ENCODE data around the gene LPAR1. TPM values are rescaled to one million over a fixed set of nuclear protein-coding genes. Genes with fewer than 3 reads are reported as not detected.
A peak's percentile ranks its signal among the peaks of the same experiment; 100 is the strongest.

Gene LPAR1
- total and polyA plus RNA-seq, 10 of the 15 experiments (the other 5 are each of a cell fraction or from before 2014, with no cell fraction given), result 3.3 to 12.9 (median 8.4) TPM

- TF ChIP-seq HDAC6 (IDR thresholded peaks at IDR 0.05; ENCODE audit: unreplicated experiment) (no peak), ZBTB40 (IDR thresholded peaks at IDR 0.05; ENCODE audit: borderline replicate concordance) (peak; percentile 92), TCF7 (IDR thresholded peaks at IDR 0.05; ENCODE audit: borderline replicate concordance) (no peak), MYC (IDR thresholded peaks at IDR 0.05; ENCODE audit: insufficient read depth, insufficient read length, insufficient replicate concordance, low read length, severe bottlenecking) (no peak), CHD2 (IDR thresholded peaks at IDR 0.05; ENCODE audit: borderline replicate concordance, low read depth, low read length) (no peak), TARDBP (IDR thresholded peaks at IDR 0.05; ENCODE audit: borderline replicate concordance) (no peak), EED (IDR thresholded peaks at IDR 0.05; ENCODE audit: low read depth) (no peak), CHD1 (IDR thresholded peaks at IDR 0.05; ENCODE audit: low read depth, low read length) (no peak), YY1 (IDR thresholded peaks at IDR 0.05; ENCODE audit: low read depth, low read length) (no peak), RBBP5 (conservative IDR thresholded peaks at IDR 0.05) (no peak), NBN (IDR thresholded peaks at IDR 0.05) (peak; percentile 58; the same call in 1 of the 2 replicates), SPI1 (IDR thresholded peaks at IDR 0.05; ENCODE audit: borderline replicate concordance, insufficient read depth, low read depth, low read length) (no peak), RAD21 (IDR thresholded peaks at IDR 0.05; ENCODE audit: insufficient read depth, low read depth, low read length) (no peak), ZNF217 (IDR thresholded peaks at IDR 0.05) (no peak), IKZF1 (conservative IDR thresholded peaks at IDR 0.05) (peak; percentile 22; the same call in 1 of the 2 replicates), PAX5 (IDR thresholded peaks at IDR 0.05; ENCODE audit: borderline replicate concordance, low read depth, low read length) (no peak)
- TF ChIP-seq, protein P1, sequence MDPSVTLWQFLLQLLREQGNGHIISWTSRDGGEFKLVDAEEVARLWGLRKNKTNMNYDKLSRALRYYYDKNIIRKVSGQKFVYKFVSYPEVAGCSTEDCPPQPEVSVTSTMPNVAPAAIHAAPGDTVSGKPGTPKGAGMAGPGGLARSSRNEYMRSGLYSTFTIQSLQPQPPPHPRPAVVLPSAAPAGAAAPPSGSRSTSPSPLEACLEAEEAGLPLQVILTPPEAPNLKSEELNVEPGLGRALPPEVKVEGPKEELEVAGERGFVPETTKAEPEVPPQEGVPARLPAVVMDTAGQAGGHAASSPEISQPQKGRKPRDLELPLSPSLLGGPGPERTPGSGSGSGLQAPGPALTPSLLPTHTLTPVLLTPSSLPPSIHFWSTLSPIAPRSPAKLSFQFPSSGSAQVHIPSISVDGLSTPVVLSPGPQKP (IDR thresholded peaks at IDR 0.05; ENCODE audit: low read depth, low read length), result no peak
- TF ChIP-seq, protein P2, sequence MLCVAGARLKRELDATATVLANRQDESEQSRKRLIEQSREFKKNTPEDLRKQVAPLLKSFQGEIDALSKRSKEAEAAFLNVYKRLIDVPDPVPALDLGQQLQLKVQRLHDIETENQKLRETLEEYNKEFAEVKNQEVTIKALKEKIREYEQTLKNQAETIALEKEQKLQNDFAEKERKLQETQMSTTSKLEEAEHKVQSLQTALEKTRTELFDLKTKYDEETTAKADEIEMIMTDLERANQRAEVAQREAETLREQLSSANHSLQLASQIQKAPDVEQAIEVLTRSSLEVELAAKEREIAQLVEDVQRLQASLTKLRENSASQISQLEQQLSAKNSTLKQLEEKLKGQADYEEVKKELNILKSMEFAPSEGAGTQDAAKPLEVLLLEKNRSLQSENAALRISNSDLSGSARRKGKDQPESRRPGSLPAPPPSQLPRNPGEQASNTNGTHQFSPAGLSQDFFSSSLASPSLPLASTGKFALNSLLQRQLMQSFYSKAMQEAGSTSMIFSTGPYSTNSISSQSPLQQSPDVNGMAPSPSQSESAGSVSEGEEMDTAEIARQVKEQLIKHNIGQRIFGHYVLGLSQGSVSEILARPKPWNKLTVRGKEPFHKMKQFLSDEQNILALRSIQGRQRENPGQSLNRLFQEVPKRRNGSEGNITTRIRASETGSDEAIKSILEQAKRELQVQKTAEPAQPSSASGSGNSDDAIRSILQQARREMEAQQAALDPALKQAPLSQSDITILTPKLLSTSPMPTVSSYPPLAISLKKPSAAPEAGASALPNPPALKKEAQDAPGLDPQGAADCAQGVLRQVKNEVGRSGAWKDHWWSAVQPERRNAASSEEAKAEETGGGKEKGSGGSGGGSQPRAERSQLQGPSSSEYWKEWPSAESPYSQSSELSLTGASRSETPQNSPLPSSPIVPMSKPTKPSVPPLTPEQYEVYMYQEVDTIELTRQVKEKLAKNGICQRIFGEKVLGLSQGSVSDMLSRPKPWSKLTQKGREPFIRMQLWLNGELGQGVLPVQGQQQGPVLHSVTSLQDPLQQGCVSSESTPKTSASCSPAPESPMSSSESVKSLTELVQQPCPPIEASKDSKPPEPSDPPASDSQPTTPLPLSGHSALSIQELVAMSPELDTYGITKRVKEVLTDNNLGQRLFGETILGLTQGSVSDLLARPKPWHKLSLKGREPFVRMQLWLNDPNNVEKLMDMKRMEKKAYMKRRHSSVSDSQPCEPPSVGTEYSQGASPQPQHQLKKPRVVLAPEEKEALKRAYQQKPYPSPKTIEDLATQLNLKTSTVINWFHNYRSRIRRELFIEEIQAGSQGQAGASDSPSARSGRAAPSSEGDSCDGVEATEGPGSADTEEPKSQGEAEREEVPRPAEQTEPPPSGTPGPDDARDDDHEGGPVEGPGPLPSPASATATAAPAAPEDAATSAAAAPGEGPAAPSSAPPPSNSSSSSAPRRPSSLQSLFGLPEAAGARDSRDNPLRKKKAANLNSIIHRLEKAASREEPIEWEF (IDR thresholded peaks at IDR 0.05; ENCODE audit: insufficient replicate concordance, low read depth, low read length), result no peak
- TF ChIP-seq, protein P3, sequence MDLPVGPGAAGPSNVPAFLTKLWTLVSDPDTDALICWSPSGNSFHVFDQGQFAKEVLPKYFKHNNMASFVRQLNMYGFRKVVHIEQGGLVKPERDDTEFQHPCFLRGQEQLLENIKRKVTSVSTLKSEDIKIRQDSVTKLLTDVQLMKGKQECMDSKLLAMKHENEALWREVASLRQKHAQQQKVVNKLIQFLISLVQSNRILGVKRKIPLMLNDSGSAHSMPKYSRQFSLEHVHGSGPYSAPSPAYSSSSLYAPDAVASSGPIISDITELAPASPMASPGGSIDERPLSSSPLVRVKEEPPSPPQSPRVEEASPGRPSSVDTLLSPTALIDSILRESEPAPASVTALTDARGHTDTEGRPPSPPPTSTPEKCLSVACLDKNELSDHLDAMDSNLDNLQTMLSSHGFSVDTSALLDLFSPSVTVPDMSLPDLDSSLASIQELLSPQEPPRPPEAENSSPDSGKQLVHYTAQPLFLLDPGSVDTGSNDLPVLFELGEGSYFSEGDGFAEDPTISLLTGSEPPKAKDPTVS (IDR thresholded peaks at IDR 0.05; ENCODE audit: low read depth, low read length), result no peak
Measured at GRCh38 chr9:110837401-110838005, 200.8 kb downstream of the LPAR1 start (continued).

Measured in GM12878 (cell line).